ENCODE results near the gene TTBK2.
"Not testable (repeated sequence)": the region's sequence is repeated elsewhere in the genome, so short reads cannot be mapped to it uniquely, and the experiment has no call there.

The TTBK2 gene

DNA sequence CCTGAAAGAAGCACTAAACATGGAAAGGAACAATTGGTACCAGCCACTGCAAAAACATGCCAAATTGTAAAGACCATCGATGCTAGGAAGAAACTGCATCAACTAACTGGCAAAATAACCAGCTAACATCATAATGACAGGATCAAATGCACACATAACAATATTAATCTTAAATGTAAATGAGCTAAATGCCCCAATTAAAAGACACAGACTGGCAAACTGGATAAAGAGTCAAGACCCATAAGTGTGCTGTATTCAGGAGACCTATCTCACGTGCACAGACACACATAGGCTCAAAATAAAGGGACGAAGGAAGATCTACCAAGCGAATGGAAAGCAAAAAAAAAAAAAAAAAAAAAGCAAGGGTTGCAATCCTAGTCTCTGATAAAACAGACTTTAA lies 154.5 kb downstream of the TTBK2 start:
- CTCF ChIA-PET; H3K4me3 ChIP-seq (ENCODE audit: low read depth, low read length); H3K4me1 ChIP-seq (ENCODE audit: control insufficient read depth, insufficient read depth, low read length); POLR2A ChIA-PET; H3K9me3 ChIP-seq (ENCODE audit: control insufficient read depth, insufficient read depth, low read depth, low read length); H3K36me3 ChIP-seq (ENCODE audit: control insufficient read depth in 2 of 2, insufficient read depth in 1 of 2, low read length in 2 of 2); H3K27ac ChIP-seq (ENCODE audit: extremely low read depth, low read depth, low read length): not testable (repeated sequence)
- TF ChIP-seq ZNF529 (tag by site-specific recombination; IDR thresholded peaks at IDR 0.05; ENCODE audit: insufficient replicate concordance) = peak; percentile 85

DNA sequence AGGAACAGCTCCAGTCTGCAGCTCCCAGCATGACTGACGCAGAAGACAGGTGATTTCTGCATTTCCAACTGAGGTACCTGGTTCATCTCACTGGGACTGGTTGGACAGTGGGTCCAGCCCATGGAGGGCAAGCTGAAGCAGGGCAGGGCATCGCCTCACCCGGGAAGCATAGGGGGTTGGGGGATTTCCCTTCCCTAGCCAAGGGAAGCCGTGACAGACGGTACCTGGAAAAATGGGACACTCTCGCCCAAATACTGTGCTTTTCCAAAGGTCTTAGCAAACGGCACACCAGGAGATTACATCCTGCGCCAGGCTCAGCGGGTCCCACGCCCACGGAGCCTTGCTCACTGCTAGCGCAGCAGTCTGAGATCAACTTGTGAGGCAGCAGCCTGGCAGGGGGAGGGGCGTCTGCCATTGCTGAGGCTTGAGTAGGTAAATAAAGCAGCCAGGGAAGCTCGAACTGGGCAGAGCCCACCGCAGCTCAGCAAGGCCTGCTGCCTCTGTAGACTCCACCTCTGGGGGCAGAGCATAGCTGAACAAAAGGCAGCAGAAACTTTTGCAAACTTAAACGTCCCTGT lies 156.3 kb downstream of the TTBK2 start:
- CTCF ChIA-PET; H3K36me3 ChIP-seq (ENCODE audit: control insufficient read depth in 2 of 2, insufficient read depth in 1 of 2, low read length in 2 of 2); H3K4me3 ChIP-seq (ENCODE audit: low read depth, low read length); POLR2A ChIA-PET; H3K27ac ChIP-seq (ENCODE audit: extremely low read depth, low read depth, low read length); H3K9me3 ChIP-seq (ENCODE audit: control insufficient read depth, insufficient read depth, low read depth, low read length); H3K4me1 ChIP-seq (ENCODE audit: control insufficient read depth, insufficient read depth, low read length): not testable (repeated sequence)

DNA sequence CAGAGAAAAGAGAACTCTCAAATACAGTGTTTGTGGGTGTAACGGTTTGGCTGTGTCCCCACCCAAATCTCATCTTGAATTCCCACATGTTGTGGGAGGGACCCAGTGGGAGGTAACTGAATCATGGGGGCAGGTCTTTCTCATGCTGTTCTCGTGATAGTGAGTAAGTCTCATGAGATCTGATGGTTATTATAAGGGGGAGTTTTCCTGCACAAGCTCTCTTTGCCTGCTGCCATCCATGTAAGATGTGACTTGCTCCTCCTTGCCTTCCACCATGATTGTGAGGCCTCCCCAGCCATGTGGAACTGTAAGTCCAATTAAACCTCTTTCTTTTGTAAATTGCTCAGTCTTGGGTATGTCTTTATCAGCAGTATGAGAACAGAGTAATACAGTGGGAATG lies 158.8 kb downstream of the TTBK2 start:
- H3K4me1 ChIP-seq (ENCODE audit: control insufficient read depth, insufficient read depth, low read length); CTCF ChIA-PET; H3K36me3 ChIP-seq (ENCODE audit: control insufficient read depth in 2 of 2, insufficient read depth in 1 of 2, low read length in 2 of 2); POLR2A ChIA-PET; H3K27ac ChIP-seq (ENCODE audit: extremely low read depth, low read depth, low read length); H3K4me3 ChIP-seq (ENCODE audit: low read depth, low read length); H3K9me3 ChIP-seq (ENCODE audit: control insufficient read depth, insufficient read depth, low read depth, low read length): not testable (repeated sequence)

DNA sequence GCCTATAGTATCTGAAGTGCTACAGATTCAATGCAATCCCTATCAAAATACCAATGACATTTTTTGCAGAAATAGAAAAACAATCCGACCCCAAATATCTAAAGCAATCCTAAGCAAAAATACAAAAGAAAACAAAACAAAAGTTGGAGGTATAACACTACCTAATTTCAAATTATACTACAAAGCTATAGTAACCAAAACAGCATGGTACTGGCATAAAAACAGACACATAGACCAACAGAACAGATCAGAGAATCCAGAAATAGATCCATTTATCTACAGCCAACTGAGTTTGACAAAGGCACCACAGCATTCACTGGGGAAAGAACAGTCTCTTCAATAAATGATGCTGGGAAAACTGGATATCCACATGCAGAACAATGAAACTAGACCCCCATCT lies 159.8 kb downstream of the TTBK2 start:
- Histone ChIP-seq H3K4me3 (ENCODE audit: low read depth, low read length) (no peak overlapping the region), H3K9me3 (ENCODE audit: control insufficient read depth, insufficient read depth, low read depth, low read length) (no peaks in the 10 kb centered on the region), H3K36me3 (ENCODE audit: control insufficient read depth in 2 of 2, insufficient read depth in 1 of 2, low read length in 2 of 2) (no peaks in the 10 kb centered on the region), H3K4me1 (ENCODE audit: control insufficient read depth, insufficient read depth, low read length) (no peaks in the 10 kb centered on the region), H3K27ac (ENCODE audit: extremely low read depth, low read depth, low read length) (no peak overlapping the region)
- ChIA-PET POLR2A (no interaction called here), CTCF (no interaction called here)
- no peak for TF ChIP-seq ZNF24 (tag by site-specific recombination; IDR thresholded peaks at IDR 0.05)
- TF ChIP-seq, protein P1, sequence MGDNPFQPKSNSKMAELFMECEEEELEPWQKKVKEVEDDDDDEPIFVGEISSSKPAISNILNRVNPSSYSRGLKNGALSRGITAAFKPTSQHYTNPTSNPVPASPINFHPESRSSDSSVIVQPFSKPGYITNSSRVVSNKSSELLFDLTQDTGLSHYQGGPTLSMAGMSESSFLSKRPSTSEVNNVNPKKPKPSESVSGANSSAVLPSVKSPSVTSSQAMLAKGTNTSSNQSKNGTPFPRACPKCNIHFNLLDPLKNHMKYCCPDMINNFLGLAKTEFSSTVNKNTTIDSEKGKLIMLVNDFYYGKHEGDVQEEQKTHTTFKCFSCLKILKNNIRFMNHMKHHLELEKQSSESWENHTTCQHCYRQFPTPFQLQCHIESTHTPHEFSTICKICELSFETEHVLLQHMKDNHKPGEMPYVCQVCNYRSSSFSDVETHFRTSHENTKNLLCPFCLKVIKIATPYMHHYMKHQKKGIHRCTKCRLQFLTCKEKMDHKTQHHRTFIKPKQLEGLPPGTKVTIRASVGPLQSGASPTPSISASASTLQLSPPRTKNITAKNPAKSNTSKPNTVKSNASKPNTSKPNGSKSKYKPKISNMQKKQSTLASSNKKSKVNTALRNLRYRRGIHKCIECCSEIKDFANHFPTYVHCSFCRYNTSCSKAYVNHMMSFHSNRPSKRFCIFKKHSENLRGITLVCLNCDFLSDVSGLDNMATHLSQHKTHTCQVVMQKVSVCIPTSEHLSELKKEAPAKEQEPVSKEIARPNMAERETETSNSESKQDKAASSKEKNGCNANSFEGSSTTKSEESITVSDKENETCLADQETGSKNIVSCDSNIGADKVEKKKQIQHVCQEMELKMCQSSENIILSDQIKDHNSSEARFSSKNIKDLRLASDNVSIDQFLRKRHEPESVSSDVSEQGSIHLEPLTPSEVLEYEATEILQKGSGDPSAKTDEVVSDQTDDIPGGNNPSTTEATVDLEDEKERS (tag by site-specific recombination; IDR thresholded peaks at IDR 0.05) = peak; percentile 77; the same call in 1 of the 2 replicates

DNA sequence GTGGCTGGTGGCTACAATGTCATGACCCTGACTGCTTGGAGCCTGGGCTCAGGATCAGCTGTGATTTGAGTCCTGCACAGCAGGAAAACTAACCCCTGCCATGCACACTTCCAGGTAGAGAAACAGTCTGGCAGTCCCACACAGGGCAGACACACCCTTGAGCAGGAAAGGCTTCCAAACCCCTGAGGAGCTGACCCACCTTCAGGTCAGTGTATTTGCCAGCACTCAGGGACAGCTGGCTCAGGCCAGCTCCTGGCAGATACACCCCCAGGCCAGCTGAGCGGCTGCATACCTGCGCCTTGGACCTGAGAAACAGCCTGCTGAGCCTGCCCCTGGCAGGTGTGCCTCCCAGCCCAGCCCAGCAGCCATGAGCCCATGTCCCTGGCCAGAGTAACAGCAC lies 161.5 kb downstream of the TTBK2 start:
- H3K4me1 ChIP-seq (ENCODE audit: control insufficient read depth, insufficient read depth, low read length) = no peaks in the 10 kb centered on the region
- H3K4me3 ChIP-seq (ENCODE audit: low read depth, low read length) = no peak overlapping the region
- ChIA-PET POLR2A (no interaction called here), CTCF (no interaction called here)
- no peaks in the 10 kb centered on the region for H3K9me3 ChIP-seq (ENCODE audit: control insufficient read depth, insufficient read depth, low read depth, low read length)
- no peaks in the 10 kb centered on the region for H3K36me3 ChIP-seq (ENCODE audit: control insufficient read depth in 2 of 2, insufficient read depth in 1 of 2, low read length in 2 of 2)
- no peak overlapping the region for H3K27ac ChIP-seq (ENCODE audit: extremely low read depth, low read depth, low read length)
- TF ChIP-seq, protein P2, sequence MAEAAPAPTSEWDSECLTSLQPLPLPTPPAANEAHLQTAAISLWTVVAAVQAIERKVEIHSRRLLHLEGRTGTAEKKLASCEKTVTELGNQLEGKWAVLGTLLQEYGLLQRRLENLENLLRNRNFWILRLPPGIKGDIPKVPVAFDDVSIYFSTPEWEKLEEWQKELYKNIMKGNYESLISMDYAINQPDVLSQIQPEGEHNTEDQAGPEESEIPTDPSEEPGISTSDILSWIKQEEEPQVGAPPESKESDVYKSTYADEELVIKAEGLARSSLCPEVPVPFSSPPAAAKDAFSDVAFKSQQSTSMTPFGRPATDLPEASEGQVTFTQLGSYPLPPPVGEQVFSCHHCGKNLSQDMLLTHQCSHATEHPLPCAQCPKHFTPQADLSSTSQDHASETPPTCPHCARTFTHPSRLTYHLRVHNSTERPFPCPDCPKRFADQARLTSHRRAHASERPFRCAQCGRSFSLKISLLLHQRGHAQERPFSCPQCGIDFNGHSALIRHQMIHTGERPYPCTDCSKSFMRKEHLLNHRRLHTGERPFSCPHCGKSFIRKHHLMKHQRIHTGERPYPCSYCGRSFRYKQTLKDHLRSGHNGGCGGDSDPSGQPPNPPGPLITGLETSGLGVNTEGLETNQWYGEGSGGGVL (tag by site-specific recombination; IDR thresholded peaks at IDR 0.05) = no peak
- TF ChIP-seq, protein P3, sequence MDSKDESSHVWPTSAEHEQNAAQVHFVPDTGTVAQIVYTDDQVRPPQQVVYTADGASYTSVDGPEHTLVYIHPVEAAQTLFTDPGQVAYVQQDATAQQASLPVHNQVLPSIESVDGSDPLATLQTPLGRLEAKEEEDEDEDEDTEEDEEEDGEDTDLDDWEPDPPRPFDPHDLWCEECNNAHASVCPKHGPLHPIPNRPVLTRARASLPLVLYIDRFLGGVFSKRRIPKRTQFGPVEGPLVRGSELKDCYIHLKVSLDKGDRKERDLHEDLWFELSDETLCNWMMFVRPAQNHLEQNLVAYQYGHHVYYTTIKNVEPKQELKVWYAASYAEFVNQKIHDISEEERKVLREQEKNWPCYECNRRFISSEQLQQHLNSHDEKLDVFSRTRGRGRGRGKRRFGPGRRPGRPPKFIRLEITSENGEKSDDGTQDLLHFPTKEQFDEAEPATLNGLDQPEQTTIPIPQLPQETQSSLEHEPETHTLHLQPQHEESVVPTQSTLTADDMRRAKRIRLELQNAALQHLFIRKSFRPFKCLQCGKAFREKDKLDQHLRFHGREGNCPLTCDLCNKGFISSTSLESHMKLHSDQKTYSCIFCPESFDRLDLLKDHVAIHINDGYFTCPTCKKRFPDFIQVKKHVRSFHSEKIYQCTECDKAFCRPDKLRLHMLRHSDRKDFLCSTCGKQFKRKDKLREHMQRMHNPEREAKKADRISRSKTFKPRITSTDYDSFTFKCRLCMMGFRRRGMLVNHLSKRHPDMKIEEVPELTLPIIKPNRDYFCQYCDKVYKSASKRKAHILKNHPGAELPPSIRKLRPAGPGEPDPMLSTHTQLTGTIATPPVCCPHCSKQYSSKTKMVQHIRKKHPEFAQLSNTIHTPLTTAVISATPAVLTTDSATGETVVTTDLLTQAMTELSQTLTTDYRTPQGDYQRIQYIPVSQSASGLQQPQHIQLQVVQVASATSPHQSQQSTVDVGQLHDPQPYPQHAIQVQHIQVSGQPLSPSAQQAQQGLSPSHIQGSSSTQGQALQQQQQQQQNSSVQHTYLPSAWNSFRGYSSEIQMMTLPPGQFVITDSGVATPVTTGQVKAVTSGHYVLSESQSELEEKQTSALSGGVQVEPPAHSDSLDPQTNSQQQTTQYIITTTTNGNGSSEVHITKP (tag by site-specific recombination; IDR thresholded peaks at IDR 0.05) = no peak
- TF ChIP-seq, protein P4, sequence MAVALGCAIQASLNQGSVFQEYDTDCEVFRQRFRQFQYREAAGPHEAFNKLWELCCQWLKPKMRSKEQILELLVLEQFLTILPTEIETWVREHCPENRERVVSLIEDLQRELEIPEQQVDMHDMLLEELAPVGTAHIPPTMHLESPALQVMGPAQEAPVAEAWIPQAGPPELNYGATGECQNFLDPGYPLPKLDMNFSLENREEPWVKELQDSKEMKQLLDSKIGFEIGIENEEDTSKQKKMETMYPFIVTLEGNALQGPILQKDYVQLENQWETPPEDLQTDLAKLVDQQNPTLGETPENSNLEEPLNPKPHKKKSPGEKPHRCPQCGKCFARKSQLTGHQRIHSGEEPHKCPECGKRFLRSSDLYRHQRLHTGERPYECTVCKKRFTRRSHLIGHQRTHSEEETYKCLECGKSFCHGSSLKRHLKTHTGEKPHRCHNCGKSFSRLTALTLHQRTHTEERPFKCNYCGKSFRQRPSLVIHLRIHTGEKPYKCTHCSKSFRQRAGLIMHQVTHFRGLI (tag by site-specific recombination; IDR thresholded peaks at IDR 0.05) = no peak
- TF ChIP-seq KLF10 (tag by site-specific recombination; IDR thresholded peaks at IDR 0.05) = no peak
- TF ChIP-seq FEZF1 (tag by site-specific recombination; IDR thresholded peaks at IDR 0.05) = no peak
- TF ChIP-seq ZXDB (tag by site-specific recombination; IDR thresholded peaks at IDR 0.05) = no peak
- TF ChIP-seq, protein P5, sequence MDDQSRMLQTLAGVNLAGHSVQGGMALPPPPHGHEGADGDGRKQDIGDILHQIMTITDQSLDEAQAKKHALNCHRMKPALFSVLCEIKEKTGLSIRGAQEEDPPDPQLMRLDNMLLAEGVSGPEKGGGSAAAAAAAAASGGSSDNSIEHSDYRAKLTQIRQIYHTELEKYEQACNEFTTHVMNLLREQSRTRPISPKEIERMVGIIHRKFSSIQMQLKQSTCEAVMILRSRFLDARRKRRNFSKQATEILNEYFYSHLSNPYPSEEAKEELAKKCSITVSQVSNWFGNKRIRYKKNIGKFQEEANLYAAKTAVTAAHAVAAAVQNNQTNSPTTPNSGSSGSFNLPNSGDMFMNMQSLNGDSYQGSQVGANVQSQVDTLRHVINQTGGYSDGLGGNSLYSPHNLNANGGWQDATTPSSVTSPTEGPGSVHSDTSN (CRISPR knock-in tag; IDR thresholded peaks at IDR 0.05) = no peak
- TF ChIP-seq KLF9 (tag by site-specific recombination; IDR thresholded peaks at IDR 0.05; ENCODE audit: low read depth) = no peak
- TF ChIP-seq, protein P6, sequence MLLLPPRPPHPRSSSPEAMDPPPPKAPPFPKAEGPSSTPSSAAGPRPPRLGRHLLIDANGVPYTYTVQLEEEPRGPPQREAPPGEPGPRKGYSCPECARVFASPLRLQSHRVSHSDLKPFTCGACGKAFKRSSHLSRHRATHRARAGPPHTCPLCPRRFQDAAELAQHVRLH (tag by site-specific recombination; IDR thresholded peaks at IDR 0.05) = no peak

Measured in HEK293 (cell line).